Medulla oblongata (tissue), 1 donor: ENCODE results near the gene CTDSPL.
"Not testable (repeated sequence)": the region's sequence is repeated elsewhere in the genome, so short reads cannot be mapped to it uniquely, and the experiment has no call there.

Experiments
- DNase-seq: peaks from one replicate; pipeline ENCODE4 v3.0.0-alpha.2; 2015; ENCODE audit errors: extremely low spot score

Gene CTDSPL, protein sequence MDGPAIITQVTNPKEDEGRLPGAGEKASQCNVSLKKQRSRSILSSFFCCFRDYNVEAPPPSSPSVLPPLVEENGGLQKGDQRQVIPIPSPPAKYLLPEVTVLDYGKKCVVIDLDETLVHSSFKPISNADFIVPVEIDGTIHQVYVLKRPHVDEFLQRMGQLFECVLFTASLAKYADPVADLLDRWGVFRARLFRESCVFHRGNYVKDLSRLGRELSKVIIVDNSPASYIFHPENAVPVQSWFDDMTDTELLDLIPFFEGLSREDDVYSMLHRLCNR

DNA sequence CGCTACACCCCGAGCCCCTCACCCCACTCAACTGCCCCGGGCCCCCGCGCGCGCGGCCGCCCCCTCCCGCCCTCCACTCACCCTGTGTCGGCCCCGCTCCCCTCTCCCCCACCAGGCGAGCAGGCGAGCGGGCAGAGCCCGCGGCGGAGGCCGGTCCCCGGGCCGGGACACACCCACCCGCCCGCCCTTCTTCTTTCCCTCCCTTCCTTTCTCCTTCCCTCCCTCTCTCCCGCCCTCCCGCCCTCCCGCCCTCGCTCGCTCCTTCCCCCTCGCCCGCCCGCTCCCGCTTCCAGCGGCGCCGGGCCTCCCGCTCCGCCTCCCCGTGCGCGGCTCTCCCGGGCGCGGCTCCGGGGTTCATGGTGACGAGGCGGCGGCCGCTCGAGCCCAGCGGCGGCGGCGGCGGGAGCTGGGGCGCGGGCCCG, at the start of gene CTDSPL:
Gene CTDSPL, plus strand, starts transcription at position 261 of the 422 bp plus-strand sequence. CDS start 320 bp downstream, outside the sequence.
- DNase-seq = peak; percentile 31

DNA sequence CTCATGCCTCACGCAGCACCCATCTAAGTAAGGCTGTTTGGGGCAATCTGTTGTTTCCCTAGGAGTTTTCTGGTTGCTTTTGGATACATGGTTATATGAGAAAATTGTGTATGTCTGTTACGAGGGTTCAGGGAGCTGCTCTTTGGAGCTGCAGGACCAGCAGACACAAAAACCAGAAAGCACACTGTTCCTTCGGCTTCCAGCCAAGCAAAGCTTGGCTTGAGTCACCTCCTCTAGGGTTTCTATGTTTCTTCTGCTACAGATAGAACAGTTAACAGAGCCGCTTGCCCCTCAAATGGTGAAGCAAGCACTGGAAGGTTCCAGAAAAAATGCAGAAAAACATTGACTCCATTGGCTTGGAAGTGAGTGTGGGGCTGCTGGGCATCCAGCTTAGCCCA, 49.2 kb upstream of the CTDSPL start:
- DNase-seq = peak; percentile 50

DNA sequence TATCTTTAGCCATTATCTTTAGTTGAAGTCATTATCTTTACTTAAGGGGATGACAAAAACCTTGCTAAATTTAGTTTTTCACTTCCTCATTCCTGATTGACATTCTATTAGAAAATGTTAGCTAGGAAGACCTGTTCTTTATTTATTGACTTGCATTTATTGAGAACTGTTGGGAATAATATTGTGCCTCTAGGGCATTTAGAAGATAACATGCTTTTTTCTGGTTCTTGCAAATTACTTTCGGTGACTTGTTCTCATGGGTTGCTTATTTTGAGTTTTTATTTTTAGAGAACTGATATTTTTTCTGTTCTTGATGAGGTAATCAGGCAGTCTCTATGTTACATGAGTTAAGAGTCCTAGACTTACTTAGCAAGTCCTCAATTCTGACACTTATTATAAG, 48.3 kb upstream of the CTDSPL start:
- DNase-seq = no peak

DNA sequence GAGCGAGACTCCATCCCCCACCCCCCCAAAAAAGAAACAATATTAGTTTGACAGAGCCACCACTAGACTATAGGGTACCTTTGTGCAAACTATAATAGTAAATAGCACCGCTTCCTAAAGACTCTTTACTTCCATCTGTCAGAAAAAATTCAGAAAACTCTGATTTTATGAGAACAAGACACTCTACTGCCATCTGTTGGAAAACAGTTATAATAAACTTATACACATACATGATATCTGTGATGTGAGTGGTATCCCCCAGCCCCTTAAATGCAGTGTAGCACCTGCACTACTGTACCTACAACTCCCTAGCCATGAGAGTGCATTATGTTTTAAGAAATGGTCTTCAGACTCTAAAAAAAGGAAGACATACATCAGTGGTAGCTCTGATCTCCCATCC, 47.1 kb upstream of the CTDSPL start:
- DNase-seq = no peak

DNA sequence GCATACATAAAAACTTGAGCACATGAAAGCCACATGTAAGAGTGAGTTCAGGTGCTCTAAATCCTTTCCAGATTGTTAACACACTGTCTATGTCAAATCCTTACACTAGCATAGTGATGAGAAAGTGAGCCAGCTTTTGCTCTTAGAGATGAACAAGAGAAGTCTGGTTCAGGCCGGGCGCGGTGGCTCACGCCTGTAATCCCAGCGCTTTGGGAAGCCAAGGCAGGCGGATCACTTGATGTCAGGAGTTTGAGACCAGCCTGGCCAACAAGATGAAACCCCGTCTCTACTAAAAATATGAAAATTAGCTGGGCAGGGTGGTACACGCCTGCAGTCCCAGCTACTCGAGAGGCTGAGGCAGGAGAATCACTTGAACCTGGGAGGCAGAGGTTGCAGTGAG, 46.5 kb upstream of the CTDSPL start:
- not testable (repeated sequence) for DNase-seq

DNA sequence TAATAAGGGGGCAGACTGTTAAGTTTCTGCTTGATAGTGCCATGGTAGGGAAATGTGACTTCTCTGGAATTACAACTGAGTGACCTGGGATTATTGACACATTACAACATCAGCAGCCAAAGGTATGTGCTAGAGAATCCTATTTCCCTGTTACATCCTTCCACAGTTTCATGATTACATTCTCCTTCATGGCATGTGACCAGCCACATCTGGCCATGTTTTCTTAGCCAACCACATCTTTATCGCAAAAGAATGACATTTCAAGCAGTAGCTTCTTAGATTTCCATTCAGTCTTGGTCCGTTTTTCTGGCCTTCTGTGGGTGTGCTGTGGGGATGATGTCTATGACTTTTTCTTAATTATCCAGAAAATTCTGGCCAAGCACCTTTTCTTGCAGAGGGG, 45.4 kb upstream of the CTDSPL start:
- DNase-seq = no peak

DNA sequence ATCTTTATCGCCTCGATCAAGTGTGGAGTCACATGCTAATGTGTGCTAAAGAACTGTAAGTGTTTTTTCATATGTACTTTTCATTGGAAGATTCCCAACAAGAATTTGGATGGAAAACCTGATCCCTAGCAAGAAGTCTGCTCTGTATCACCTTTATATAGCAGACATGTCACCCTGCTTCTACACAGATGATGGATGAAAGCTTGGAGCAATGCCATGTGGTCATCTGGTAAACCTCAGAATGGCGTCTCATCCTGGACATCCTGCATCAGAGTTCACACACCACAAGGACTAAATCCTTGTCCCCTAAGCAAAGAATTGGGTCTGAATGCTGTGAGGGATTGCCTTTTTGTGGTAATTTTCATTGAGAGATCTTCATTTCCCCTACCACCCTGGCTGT, 42.1 kb upstream of the CTDSPL start:
- no peak for DNase-seq

DNA sequence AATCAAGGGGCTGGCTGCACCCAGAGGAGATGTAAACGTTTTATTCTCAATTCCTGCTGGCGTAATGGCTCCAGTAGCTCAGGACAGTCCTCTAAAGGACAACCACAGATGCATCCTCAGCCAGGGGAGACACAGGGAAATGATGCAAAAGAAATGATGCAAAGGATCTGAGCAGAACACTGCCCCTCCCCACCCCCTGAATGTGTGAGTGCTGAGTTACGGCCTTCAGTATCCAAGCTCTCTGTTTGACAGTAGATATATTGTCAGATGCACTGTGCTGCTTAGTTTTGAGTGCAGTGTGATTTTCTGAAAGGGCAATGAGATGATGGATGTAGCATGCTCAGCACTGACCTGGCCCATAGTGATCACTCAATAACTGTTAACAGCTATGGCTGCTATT, 41.4 kb upstream of the CTDSPL start:
- DNase-seq = no peak

DNA sequence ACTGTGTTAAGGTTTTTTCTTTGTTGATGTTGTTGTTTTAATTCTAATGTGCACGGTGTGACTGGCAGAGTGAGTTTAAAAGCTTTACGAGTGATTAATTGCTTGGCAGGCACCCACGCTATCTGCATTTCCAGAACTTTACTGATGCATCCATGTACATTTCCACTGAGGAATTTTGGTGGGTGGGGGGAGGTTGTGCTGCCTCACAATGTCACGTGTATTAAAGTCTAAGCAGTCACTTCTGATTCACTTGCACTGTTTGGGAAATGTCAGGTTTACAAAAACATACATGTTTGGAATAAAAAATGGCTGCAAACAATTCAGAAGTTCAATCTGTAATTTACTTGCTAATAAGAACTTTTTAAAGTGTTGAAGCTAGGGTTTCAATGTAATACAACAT, 38.5 kb upstream of the CTDSPL start:
- DNase-seq = no peak

DNA sequence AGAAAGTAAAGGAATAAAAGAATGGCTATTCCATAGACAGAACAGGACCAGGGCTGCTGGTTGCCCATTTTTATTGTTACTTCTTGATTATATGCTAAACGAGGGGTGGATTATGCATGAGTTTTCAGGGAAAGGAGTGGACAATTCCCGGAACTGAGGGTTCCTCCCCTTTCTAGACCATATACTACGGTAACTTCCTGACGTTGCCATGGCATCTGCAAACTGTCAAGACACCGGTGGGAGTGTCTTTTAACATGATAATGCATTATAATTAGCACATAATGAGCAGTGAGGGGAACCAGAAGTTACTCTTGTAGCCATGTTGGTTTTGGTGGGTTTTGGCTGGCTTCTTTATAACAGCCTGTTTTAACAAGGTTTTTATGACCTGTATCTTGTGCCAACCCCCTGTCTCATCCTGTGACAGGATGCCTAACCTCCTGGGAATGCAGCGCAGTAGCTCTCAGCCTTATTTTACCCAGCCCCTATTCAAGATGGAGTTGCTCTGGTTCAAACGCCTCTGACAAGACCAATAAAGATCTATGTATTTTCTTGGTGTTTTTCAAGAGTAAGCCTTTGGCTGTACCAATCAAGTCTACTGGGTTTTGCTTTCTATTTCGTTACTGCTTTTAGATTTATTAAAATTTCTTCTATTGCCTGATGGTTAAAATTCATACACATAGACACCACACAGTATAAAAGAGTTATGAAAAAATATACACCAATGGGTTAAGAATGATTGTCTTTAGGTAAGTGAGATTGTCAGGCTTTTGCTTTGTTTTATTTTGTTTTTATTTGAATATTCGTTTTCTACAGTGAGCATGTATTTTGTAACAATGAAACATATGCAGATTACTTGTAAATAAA, 37.4 kb upstream of the CTDSPL start:
- no peak for DNase-seq

DNA sequence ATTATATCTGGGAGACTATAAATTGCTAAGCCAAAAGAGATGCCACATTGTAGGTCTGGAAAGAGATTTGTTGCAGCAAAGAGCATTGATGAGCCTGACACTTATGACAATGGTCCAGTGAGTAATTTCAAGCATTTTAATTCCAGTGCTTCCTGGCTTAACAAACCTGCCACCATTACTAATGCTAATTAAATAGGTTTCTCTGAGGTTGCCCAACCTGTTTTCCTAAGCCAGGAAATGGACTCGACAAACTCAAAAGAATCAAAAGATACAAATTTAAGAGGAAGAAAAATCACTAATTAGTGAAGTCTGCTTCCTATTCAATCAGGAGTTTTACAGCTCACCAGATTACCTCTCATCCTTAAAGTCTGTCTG, 36.7 kb upstream of the CTDSPL start:
- no peak for DNase-seq

DNA sequence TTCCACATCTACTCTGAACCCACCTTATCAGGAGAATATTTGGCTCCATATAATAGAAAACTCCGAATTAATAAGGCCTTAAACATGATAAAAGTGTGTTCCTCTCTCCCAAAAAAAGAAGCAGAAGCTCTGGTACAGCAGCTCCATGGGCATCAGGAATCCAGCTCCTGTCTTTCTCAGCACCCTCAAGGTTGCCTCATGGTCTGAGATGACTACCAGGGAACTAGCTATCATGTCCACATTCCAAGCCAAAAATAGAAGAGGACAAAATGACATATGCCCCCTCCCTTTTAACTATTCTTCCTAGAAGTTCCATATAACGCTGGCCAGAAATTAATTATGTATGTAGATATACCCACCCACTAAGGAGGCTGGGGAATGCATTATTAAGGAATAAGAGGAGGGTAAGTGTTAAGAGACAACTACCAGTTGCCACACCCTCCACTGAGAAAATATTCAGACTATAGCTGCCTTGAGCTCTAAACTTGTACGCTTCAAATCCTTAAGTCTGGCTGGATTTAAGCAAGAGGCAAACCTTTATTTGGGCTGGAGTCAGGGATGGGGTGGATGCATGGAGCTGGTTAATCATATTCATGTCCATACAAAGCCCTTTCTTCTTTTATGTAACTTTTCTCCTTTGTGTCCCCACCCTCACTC, 35.8 kb upstream of the CTDSPL start:
- no peak for DNase-seq

DNA sequence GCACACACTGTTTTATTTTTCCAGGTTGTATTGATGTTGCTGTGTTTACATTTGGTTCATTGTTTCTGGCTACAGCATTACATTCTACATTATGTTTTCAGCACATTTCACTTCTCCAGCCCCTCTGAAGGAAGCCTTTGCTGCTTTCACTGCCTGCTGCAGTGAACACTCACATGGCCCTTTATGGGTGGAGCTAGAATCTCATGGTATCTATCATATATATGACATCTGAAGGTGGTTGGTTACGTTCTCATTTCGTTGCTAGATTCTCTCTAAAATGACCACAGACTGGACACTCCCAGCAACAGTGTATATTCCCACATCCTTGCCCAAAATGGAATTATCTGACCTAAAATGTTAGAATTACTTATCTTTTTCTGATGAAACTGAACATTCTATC, 35.2 kb upstream of the CTDSPL start:
- DNase-seq = no peak

DNA sequence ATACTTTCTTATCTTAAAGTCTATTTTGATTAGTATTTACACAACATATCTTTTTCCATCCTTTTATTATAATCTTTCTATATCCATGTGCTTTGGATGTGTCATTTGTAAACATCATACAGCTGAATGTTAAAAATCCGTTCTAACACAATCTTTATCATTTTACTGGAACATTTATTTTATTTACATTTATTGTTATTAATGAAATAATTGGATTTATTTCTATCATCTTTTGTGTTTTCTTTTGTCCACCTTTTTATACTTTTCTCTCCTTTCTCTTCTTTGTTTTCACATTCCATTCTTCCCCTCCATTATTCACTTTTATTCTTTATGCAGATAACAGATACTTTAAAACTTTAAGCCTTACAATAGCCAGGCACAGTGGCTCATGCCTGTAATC, 34.7 kb upstream of the CTDSPL start:
- no peak for DNase-seq

DNA sequence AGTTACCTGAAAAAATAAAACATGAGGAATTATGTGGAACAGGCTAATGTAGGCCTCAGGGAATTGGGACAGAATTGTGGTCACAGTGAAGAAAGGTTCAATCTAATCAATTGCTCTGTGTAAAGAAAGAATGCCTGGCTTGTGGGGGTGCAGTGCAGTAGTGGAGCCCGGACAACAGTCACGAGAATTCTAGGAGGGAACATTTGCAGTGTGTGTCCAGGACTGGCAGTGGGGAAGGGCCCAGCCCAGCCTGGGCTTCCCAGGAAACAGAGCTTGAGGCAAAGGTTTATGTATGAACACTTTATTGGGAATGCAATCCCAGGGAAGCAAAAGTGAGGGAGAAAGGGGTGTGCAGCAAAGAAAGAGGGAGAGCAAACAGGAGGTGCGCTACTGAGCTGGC, 29.2 kb upstream of the CTDSPL start:
- no peak for DNase-seq

DNA sequence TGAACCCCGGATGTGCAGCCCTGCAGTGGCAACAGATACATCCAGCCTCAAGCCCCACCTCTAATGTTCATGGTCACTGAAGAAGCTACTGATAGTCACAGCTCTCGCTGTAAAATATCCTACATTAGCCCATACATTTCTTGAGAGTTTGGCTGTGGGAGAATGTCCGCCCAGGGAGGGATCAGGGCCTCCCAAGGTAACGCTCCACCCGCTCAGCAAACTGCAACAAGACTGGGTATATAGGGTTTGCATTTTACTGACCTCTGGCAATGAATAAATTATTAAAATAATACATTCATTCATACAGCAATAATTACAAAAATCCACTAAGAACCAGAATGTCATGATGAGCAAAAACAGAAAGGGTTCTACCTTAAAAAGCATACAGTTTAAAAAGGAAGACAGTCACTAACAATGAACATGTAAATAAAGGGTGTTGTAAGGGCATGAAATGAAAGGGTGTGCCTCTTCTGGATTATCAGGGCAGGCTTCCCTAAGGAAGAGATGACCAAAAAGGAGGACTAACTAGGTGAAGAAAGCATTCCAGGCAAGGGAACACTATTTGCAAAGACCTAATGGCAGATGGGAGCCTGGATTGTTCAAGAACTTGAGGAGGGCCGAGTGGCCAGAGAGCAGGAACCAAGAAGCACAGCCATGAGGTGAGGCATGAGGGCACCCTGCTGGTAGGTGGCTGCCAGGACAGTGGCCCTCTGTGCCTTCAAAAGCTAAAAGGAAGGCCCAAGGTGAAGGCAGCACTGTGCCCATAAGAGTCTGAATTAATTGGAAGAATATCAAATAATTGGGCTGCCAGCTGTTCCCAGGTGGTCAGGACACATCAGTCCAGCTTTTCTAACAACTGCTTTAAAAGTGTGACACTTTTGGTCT, 28.1 kb upstream of the CTDSPL start:
- no peak for DNase-seq

DNA sequence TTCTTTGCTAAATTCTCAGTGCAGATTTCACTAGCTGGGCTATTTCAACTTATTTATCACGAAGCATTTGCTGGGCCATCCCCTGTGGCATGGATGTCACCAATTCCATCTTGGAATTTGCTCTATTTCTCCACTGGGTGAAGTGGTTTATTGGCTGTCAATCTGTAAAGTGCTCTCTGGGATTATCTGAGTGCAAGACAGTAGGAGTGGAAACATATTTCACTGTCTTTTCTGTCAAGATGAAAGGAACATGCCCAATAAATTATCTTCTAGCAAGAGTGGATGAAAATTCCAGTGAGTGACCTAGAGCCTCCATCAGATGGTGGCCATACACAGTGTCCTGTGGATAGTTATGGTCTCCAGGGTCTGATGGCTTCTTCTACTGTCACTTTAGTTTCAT, 25.1 kb upstream of the CTDSPL start:
- DNase-seq = no peak

DNA sequence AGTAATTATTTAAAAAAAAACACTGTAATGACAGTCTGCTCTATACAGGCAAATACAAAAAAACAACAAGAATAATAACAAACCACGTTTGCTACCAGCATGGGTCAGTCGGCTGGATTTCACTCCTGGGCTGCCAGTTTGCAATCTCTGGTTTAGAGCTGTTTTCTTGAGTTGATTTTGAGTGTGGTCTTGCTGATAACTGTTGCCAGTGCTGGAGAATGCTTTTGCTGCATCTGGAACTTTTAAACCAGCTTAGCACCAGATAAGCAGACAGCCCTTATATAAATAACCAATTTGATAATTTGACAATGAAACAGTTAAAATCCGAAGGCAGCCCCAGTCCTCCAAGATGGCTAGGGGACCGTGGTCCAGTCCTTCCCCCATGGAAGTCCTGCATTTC, 14.0 kb upstream of the CTDSPL start:
- DNase-seq = no peak

DNA sequence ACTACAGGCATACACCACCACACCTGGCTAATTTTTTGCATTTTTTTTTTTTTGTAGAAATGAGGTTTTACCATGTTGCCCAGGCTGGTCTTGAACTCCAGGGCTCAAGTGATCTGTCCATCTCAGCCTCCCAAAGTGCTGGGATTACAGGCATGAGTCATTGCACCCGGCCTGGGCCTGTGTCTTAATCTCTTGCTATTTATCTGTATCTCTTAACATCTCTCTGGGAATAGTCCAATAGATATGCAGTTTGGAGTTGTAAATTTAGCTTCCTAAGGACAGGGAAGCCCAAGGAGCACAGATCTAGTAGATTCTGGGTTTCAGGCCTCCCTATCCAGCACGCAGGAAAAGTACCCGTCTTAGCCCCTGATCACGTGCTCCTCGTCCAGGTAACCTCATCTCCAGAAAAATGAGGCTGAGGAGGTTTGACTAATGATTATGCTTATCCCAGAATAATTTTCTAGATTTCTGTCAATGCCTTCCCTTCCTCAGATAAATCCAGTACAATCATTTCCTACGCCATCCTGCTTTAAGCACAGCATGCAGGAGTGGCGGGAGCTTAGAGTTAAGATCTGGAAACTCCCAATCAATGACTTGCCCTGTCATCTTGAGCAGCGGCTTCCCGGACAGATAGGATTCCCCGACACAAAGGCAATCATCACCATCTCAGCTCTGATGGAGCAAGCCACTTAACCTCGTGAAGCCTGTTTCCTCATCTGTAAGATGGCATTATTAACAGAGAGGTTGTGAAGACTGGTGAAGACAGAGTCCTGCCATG, 12.3 kb upstream of the CTDSPL start:
- DNase-seq = no peak

DNA sequence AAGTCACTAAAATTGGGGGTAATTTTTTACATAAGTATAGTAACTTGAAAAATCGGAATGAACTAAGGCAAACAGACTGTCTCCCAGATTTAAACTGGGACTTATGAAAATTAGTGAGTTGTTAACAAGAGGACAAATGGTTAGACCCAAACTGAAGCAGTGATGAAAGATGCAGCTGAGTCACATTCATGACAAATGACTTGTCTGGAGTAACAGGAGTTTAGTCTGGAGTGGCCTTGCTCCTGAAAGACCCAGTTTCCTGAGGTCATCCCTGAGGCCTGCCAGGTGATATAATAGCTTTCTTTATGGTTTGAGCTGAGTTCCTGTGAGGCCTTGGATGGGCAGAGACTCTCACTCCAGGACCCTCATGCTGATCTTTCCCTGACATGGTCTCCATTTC, 9.6 kb upstream of the CTDSPL start:
- no peak for DNase-seq

DNA sequence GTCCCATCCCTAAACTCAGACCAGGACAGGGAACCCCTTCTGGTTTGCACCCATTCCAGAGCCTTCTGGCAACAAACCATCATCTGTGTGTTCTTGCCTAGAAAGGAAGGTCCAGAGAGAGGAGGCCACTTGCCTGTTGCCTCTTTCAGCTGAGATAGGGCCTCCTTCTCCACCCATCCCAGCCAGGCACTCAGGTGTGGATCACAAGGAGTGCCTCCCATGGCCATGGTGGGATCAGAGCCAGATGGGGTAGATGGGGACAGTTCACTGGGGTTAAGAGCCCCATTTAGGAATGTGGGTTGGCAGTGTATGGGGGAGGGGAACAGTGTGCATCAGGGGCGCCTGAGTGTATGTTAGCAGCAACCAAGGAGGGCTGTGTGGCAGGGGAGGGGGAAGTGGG, 8.9 kb upstream of the CTDSPL start:
- DNase-seq = no peak
